Brain microvascular endothelial cell (primary cell): ENCODE data around the gene IMMP2L.

Source experiments
- DNase-seq: peaks from one replicate; pipeline ENCODE4 v3.0.0-alpha.2; 2020
- H3K27ac ChIP-seq: fragments of 250-450 bp; sonication (Bioruptor Pico); 2 replicates; pipeline ENCODE4 v1.5.1; 2020; ENCODE audit warnings: mild to moderate bottlenecking, moderate library complexity
- H3K27me3 ChIP-seq: fragments of 250-450 bp; sonication (Bioruptor Pico); replicated peaks from 2 replicates; pipeline ENCODE4 v1.5.1; 2020; ENCODE audit warnings: mild to moderate bottlenecking
- H3K36me3 ChIP-seq: fragments of 250-450 bp; sonication (Bioruptor Pico); replicated peaks from 2 replicates; pipeline ENCODE4 v1.5.1; 2020; ENCODE audit warnings: mild to moderate bottlenecking
- H3K4me3 ChIP-seq: 2 replicates; pipeline ENCODE4 v1.5.1; 2011; ENCODE audit warnings: low read depth, mild to moderate bottlenecking, control low read depth, low read length, moderate library complexity
- in situ Hi-C: cut with HindIII; loops from 2 replicates; pipeline ENCODE4 v1.10.0; 2017; ENCODE audit warnings: low sequenced_read_pairs, low pct_ligation_motif_present
- TF ChIP-seq, protein P1 (sequence below): IDR thresholded peaks from 2 replicates; pipeline ENCODE4 v1.5.1; 2011; ENCODE audit warnings: low read depth, mild to moderate bottlenecking, moderate library complexity, low read length, control low read depth, inconsistent platforms; ENCODE audit errors: missing control alignments

IMMP2L gene

DNA sequence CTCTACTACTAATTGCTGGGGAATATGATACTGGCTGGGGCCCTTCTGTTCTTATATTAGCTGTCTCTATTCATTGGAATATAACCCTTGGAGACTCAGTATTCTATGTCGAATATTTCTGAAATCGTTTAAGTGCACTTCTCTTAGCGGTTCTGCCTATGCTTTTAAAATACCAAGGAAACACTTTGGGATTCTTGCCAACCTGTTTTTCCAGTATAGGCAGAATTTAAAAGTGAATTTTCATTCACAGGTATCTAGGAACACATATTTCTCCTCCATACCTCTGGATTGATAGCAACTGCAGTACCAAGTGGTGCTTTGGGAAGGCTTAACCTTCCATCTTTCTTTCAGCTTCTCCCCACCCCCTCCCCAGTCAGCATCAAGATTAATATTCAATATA is 841.7 kb downstream of the IMMP2L start:
- H3K27ac ChIP-seq: no peak overlapping the region
- no peak for DNase-seq
- in situ Hi-C loops: no loop called here
- H3K27me3 ChIP-seq: no peaks in the 10 kb centered on the region
- H3K36me3 ChIP-seq: no peaks in the 10 kb centered on the region
- H3K4me3 ChIP-seq: no peak overlapping the region
- TF ChIP-seq, protein P1, sequence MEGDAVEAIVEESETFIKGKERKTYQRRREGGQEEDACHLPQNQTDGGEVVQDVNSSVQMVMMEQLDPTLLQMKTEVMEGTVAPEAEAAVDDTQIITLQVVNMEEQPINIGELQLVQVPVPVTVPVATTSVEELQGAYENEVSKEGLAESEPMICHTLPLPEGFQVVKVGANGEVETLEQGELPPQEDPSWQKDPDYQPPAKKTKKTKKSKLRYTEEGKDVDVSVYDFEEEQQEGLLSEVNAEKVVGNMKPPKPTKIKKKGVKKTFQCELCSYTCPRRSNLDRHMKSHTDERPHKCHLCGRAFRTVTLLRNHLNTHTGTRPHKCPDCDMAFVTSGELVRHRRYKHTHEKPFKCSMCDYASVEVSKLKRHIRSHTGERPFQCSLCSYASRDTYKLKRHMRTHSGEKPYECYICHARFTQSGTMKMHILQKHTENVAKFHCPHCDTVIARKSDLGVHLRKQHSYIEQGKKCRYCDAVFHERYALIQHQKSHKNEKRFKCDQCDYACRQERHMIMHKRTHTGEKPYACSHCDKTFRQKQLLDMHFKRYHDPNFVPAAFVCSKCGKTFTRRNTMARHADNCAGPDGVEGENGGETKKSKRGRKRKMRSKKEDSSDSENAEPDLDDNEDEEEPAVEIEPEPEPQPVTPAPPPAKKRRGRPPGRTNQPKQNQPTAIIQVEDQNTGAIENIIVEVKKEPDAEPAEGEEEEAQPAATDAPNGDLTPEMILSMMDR: no peak

DNA sequence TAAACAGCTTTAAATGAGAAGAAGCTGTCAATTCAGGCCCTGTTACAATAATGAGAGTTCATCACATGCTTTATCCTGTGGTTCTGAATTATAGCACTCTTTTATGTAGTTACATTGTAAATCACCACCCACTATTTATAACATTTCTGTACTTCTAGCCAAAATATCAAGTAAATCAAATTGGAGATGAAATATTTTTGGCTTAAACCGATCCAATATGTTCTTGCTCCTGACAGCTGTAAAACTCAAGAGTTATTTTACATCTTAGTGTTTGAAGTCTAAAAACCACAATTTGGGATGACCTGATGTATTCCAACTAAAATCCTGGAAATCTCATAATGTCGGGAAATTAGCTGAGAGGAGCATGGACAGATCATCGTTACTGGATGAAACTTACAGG is 842.6 kb downstream of the IMMP2L start:
- Histone ChIP-seq H3K4me3 (no peak overlapping the region), H3K27ac (no peak overlapping the region), H3K27me3 (no peaks in the 10 kb centered on the region), H3K36me3 (no peaks in the 10 kb centered on the region)
- in situ Hi-C loops: no loop called here
- DNase-seq: no peak
- TF ChIP-seq, protein P1: no peak

DNA sequence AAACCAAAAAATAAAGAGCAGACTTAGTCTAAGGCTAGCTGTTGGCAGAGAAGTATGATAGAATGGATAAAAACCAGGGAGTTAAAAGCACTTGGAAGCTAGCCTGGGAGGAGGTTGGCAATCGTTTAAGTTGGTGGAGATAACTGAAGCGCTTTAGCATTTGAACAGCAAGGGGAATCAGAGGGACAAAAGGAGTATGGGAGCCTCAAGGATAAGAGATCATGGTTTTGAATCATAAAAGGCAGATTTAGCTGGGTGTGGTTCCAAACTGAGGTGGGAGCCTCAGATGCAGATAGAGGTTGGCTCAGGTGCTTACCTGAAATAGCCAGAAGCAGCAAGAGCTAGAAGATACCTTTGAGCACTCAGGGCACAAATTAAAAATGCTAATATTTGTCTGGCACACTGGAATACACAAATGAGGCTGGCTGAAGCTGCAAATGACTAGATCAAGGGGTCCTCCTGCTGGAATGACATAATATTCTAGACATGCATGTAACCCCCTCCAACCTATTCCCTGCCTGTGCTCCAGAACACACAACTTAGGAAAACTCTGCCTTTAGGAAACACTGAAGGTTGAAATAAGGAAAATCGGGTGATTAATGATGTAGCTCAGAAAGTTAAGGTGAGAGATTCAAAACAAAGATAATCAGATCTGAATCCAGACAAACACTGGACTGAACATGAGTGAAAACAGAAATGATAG is 843.6 kb downstream of the IMMP2L start:
- no peak for DNase-seq
- no peaks in the 10 kb centered on the region for H3K36me3 ChIP-seq
- in situ Hi-C loops: no loop called here
- TF ChIP-seq, protein P1: no peak
- no peak overlapping the region for H3K4me3 ChIP-seq
- no peak overlapping the region for H3K27ac ChIP-seq
- no peaks in the 10 kb centered on the region for H3K27me3 ChIP-seq

DNA sequence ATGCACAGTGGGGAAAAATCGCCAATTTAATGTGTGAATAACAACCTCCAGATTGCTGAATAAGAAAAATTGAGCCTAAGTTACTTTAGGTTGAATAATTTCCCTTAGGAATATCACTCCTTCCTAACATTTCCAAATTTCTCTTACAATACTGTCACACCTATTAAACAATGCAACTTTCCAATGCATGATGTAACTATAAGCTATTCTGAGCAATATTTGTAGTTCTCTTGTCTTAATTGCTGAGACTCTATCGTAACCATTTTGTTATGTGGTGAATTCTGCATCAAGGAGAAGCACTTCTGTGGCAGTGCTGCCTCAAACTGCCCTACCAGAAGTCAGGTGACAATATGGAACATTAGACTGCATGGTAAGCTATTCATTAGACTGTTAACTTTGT is 858.1 kb downstream of the IMMP2L start:
- Histone ChIP-seq H3K27me3 (no peaks in the 10 kb centered on the region), H3K36me3 (no peaks in the 10 kb centered on the region), H3K4me3 (no peak overlapping the region), H3K27ac (no peak overlapping the region)
- in situ Hi-C loops: no loop called here
- no peak for DNase-seq
- TF ChIP-seq, protein P1: no peak

GRCh38 chr7:110698576-110698975 is 863.7 kb downstream of the IMMP2L start:
- no peaks in the 10 kb centered on the region for H3K36me3 ChIP-seq
- TF ChIP-seq, protein P1: no peak
- H3K4me3 ChIP-seq: no peak overlapping the region
- no peak for DNase-seq
- in situ Hi-C loops: no loop called here
- no peak overlapping the region for H3K27ac ChIP-seq
- H3K27me3 ChIP-seq: no peaks in the 10 kb centered on the region

- in situ Hi-C loops: no loop called here
- H3K4me3 ChIP-seq: no peak overlapping the region
- H3K27ac ChIP-seq: no peak overlapping the region
- DNase-seq: no peak
- H3K36me3 ChIP-seq: no peaks in the 10 kb centered on the region
- TF ChIP-seq, protein P1: no peak
- H3K27me3 ChIP-seq: no peaks in the 10 kb centered on the region
Observed at GRCh38 chr7:110693344-110693743, 868.9 kb downstream of the IMMP2L start.
